ENCODE data around the gene WDR70.

DNA sequence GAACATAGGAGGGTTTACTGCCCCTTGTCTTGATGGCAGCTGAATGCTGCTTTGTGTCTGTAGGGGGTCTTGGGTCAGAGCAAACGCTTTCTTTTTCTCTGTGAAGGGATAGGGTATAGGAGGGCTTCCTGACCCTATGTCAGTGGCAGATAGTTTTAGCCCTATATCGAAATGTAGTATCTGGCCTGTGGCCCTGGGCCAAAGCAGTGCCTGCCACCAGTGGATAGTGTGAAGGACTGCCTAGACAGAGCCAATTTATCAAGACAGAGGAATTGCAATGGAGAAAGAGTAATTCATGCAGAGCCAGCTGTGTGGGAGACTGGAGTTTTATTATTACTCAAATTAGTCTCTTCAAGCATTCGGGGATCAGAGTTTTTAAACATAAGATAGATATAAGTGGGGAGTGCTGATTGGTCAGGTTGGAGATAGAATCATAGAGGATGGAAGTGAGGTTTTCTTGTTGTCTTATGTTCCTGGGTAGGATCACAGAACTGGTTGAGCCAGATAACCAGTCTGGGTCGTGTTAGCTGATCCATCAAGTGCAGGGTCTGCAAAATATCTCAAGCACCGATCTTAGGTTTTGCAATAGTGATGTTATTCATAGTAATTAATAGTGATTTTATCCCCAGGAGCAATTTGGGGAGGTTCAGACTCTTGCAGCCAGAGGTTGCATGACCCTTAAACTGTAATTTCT is 282.3 kb downstream of the WDR70 start:
- TF ChIP-seq POLR2A (IDR thresholded peaks at IDR 0.05; ENCODE audit: low read depth, low read length) (no peak), POLR2AphosphoS5 (IDR thresholded peaks at IDR 0.05; ENCODE audit: low read depth, low read length) (no peak)

All from GM12891 (cell line).